HS-5 (cell line): ENCODE data around the gene RAI1.
A peak's percentile ranks its signal among the peaks of the same experiment; 100 is the strongest.

Experiments used
- DNase-seq: peaks from one replicate; pipeline ENCODE4 v3.0.0-alpha.2; 2012; ENCODE audit warnings: low read depth

Gene RAI1

GRCh38 chr17:17732892-17733670 is 51.8 kb downstream of the RAI1 start:
- DNase-seq: peak; percentile 46

- no peak for DNase-seq
Observed at GRCh38 chr17:17736205-17737183, 55.2 kb downstream of the RAI1 start.

GRCh38 chr17:17737961-17738894 is 57.0 kb downstream of the RAI1 start:
- no peak for DNase-seq

GRCh38 chr17:17738901-17739300 is 57.6 kb downstream of the RAI1 start:
- DNase-seq: no peak

GRCh38 chr17:17739388-17740066 is 58.3 kb downstream of the RAI1 start:
- no peak for DNase-seq

- DNase-seq: no peak
Observed at GRCh38 chr17:17740615-17741348, 59.5 kb downstream of the RAI1 start.

- DNase-seq: no peak
Observed at GRCh38 chr17:17741349-17742023, 60.2 kb downstream of the RAI1 start.

- DNase-seq: no peak
Observed at GRCh38 chr17:17742133-17742621, 60.9 kb downstream of the RAI1 start.

- no peak for DNase-seq
Observed at GRCh38 chr17:17742688-17743390, 61.6 kb downstream of the RAI1 start.

- DNase-seq: no peak
Observed at GRCh38 chr17:17743391-17744112, 62.3 kb downstream of the RAI1 start.

- DNase-seq: no peak
Observed at GRCh38 chr17:17744116-17744515, 62.9 kb downstream of the RAI1 start.

- no peak for DNase-seq
Observed at GRCh38 chr17:17745476-17746455, 64.5 kb downstream of the RAI1 start.

- no peak for DNase-seq
Observed at GRCh38 chr17:17748179-17748578, 66.9 kb downstream of the RAI1 start.

GRCh38 chr17:17748604-17749003 is 67.3 kb downstream of the RAI1 start:
- no peak for DNase-seq

- DNase-seq: no peak
Observed at GRCh38 chr17:17749025-17749772, 67.9 kb downstream of the RAI1 start.

- DNase-seq: no peak
Observed at GRCh38 chr17:17749921-17750320, 68.7 kb downstream of the RAI1 start.

- no peak for DNase-seq
Observed at GRCh38 chr17:17750881-17751280, 69.6 kb downstream of the RAI1 start.
